ENCODE measurements around the gene TUBA3D. TPM values are rescaled to one million over a fixed set of nuclear protein-coding genes. Genes with fewer than 3 reads are reported as not detected.
"Not testable (repeated sequence)": the region's sequence is repeated elsewhere in the genome, so short reads cannot be mapped to it uniquely, and the experiment has no call there.

Gene TUBA3D
- polyA plus RNA-seq, 1 experiment = not detected

- H3K27ac ChIP-seq (ENCODE audit: low read depth, low read length); DNase-seq (ENCODE audit: low read depth, low spot score); H3K4me3 ChIP-seq (ENCODE audit: low read depth, low read length); POLR2A ChIA-PET; CTCF ChIA-PET; H3K27me3 ChIP-seq (ENCODE audit: control insufficient read depth, insufficient read depth, low read length); H3K9me3 ChIP-seq (ENCODE audit: control insufficient read depth, insufficient read depth, low read length): not testable (repeated sequence)
Measured at GRCh38 chr2:131478850-131479461, 3.0 kb downstream of the TUBA3D start.

- POLR2A ChIA-PET; H3K27me3 ChIP-seq (ENCODE audit: control insufficient read depth, insufficient read depth, low read length); CTCF ChIA-PET; H3K4me3 ChIP-seq (ENCODE audit: low read depth, low read length); H3K27ac ChIP-seq (ENCODE audit: low read depth, low read length); H3K9me3 ChIP-seq (ENCODE audit: control insufficient read depth, insufficient read depth, low read length); DNase-seq (ENCODE audit: low read depth, low spot score): not testable (repeated sequence)
Measured at GRCh38 chr2:131480351-131480750, 4.4 kb downstream of the TUBA3D start.

- H3K4me3 ChIP-seq (ENCODE audit: low read depth, low read length); H3K27ac ChIP-seq (ENCODE audit: low read depth, low read length); CTCF ChIA-PET; POLR2A ChIA-PET; DNase-seq (ENCODE audit: low read depth, low spot score); H3K27me3 ChIP-seq (ENCODE audit: control insufficient read depth, insufficient read depth, low read length); H3K9me3 ChIP-seq (ENCODE audit: control insufficient read depth, insufficient read depth, low read length): not testable (repeated sequence)
Measured at GRCh38 chr2:131482506-131483155, 6.7 kb downstream of the TUBA3D start.

GRCh38 chr2:131483981-131484820 is 8.3 kb downstream of the TUBA3D start:
- ChIA-PET POLR2A (interaction anchor here (0.8 kb wide), 1 partner anchor 109 kb away, joined by 3 read pairs; no protein-coding TSS in a partner anchor), CTCF (interaction anchor here (1.3 kb wide), 1 partner anchor 8 kb away, joined by 3 read pairs; the partner anchor contains the start of gene MZT2A)
- H3K4me3 ChIP-seq (ENCODE audit: low read depth, low read length); DNase-seq (ENCODE audit: low read depth, low spot score); H3K27ac ChIP-seq (ENCODE audit: low read depth, low read length); H3K27me3 ChIP-seq (ENCODE audit: control insufficient read depth, insufficient read depth, low read length); H3K9me3 ChIP-seq (ENCODE audit: control insufficient read depth, insufficient read depth, low read length): not testable (repeated sequence)

- H3K4me3 ChIP-seq (ENCODE audit: low read depth, low read length); DNase-seq (ENCODE audit: low read depth, low spot score); POLR2A ChIA-PET; H3K27me3 ChIP-seq (ENCODE audit: control insufficient read depth, insufficient read depth, low read length); H3K27ac ChIP-seq (ENCODE audit: low read depth, low read length); CTCF ChIA-PET; H3K9me3 ChIP-seq (ENCODE audit: control insufficient read depth, insufficient read depth, low read length): not testable (repeated sequence)
Measured at GRCh38 chr2:131484906-131485460, 9.1 kb downstream of the TUBA3D start.

GRCh38 chr2:131486201-131486902 is 10.4 kb downstream of the TUBA3D start:
- H3K9me3 ChIP-seq (ENCODE audit: control insufficient read depth, insufficient read depth, low read length); H3K4me3 ChIP-seq (ENCODE audit: low read depth, low read length); DNase-seq (ENCODE audit: low read depth, low spot score); CTCF ChIA-PET; H3K27ac ChIP-seq (ENCODE audit: low read depth, low read length); H3K27me3 ChIP-seq (ENCODE audit: control insufficient read depth, insufficient read depth, low read length): not testable (repeated sequence)
- POLR2A ChIA-PET = interaction anchor here (0.9 kb wide), 1 partner anchor 1298 kb away, joined by 3 read pairs; no protein-coding TSS in a partner anchor

- CTCF ChIA-PET = interaction anchor here (0.6 kb wide), 1 partner anchor 313 kb away, joined by 3 read pairs; no protein-coding TSS in a partner anchor
- H3K9me3 ChIP-seq (ENCODE audit: control insufficient read depth, insufficient read depth, low read length) = no peaks in the 10 kb centered on the region; the same call in 1 of the 2 replicates
- no peak overlapping the region for H3K4me3 ChIP-seq (ENCODE audit: low read depth, low read length)
- no peak for DNase-seq (ENCODE audit: low read depth, low spot score)
- no peaks in the 10 kb centered on the region for H3K27me3 ChIP-seq (ENCODE audit: control insufficient read depth, insufficient read depth, low read length)
- no peak for TF ChIP-seq CTCF (IDR thresholded peaks at IDR 0.05; ENCODE audit: low read depth, low read length)
- POLR2A ChIA-PET = no interaction called here
- H3K27ac ChIP-seq (ENCODE audit: low read depth, low read length) = no peak overlapping the region
Measured at GRCh38 chr2:131488306-131489205, 12.6 kb downstream of the TUBA3D start.

- DNase-seq (ENCODE audit: low read depth, low spot score) = not testable (repeated sequence)
- CTCF ChIA-PET = interaction anchor here (3.0 kb wide), 1 partner anchor 77 kb away, joined by 34 read pairs; no protein-coding TSS in a partner anchor
Measured at GRCh38 chr2:131490616-131491468, 14.9 kb downstream of the TUBA3D start.

GRCh38 chr2:131491469-131491836 is 15.5 kb downstream of the TUBA3D start:
- H3K27ac ChIP-seq (ENCODE audit: low read depth, low read length); H3K9me3 ChIP-seq (ENCODE audit: control insufficient read depth, insufficient read depth, low read length); DNase-seq (ENCODE audit: low read depth, low spot score); POLR2A ChIA-PET; H3K27me3 ChIP-seq (ENCODE audit: control insufficient read depth, insufficient read depth, low read length): not testable (repeated sequence)
- H3K4me3 ChIP-seq (ENCODE audit: low read depth, low read length) = peak overlapping the region; percentile 57
- CTCF ChIA-PET = interaction anchor here (0.6 to 3.0 kb wide), 9 partner anchors 7 to 1688 kb away, joined by 3 to 34 read pairs (median 6); no protein-coding TSS in a partner anchor

More at GRCh38 chr2:131490616-131491468, 14.9 kb downstream of the TUBA3D start:
- H3K27me3 ChIP-seq (ENCODE audit: control insufficient read depth, insufficient read depth, low read length); POLR2A ChIA-PET; H3K9me3 ChIP-seq (ENCODE audit: control insufficient read depth, insufficient read depth, low read length); H3K27ac ChIP-seq (ENCODE audit: low read depth, low read length): not testable (repeated sequence)
- peak overlapping the region; percentile 57 for H3K4me3 ChIP-seq (ENCODE audit: low read depth, low read length)
